HG03045 (cell line): ENCODE results near the gene PACS1.

Source experiments
- ATAC-seq: cut with Tn5 transposase; IDR thresholded peaks from one replicate; pipeline ENCODE4 v1.9.1; 2021; ENCODE audit warnings: mild to moderate bottlenecking, moderate library complexity; ENCODE audit not compliant: unreplicated experiment

Gene PACS1

DNA sequence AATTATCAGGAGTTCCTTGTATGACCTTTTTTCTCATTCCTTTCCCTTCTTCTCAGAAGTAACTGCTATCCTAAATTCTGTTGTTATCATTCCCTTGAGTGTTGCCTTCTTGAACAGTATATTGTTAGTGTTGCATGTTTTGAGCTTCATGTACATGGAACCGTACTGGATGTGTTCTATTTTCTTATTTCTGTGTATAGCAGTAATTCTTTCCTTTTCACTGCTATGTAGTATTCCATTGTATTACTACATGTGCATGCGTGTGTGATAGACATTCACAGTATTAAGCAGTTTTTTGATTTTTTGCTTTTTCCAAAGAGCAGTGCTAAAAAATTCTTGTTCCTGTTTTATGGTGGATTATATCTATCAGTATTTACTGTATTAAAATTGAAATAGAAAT, 108.1 kb downstream of the PACS1 start:
- no peak for ATAC-seq

DNA sequence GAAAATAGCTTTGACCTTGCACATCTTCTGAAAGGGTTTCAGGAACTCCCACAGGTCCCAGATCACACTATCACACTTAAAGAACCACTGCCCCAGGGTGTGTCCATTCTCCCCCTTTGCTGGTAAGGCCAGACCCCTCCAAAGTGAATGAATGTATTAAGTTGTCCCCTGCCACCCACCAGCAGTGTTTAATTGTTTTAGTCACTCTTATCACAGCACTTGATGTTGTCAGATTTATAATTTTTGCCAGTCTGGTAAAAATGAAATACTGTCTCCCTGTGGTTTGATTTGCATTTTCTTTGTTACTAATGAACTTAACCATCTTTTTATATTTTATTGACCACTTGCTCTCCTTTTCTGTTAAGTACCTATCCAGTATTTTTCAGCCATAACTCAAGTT, 108.8 kb downstream of the PACS1 start:
- no peak for ATAC-seq

DNA sequence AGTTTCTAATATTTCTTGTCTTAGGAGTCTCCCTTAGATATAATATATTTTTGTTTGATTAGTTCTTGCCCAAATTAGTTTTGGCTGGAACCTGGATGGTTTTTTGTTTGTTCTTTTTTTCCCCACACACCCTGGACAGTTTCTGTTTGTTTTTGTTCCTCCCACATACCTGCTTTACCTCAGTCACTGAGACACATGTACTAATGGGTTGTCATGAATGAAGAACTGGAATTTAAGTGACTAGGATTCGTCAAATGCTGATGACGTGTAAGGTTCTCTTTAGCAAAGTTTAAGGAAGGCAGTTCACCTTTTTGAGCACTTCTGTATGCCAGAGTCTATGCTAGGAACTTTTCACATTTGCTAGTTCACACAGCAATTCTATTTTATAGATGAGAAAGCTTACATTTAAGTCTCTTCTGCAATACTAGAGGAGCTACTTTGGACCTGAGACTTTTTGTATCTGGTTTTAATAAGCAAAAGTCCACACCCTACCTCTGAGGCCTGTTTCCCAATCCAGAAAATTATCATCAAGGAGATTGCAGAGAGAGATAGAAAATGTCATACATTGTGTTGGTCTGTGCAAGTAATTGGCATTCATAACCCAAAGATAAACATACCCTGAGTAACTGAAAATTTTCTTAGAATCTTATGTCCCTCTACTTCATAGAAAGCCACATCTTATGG, 111.7 kb downstream of the PACS1 start:
- no peak for ATAC-seq

DNA sequence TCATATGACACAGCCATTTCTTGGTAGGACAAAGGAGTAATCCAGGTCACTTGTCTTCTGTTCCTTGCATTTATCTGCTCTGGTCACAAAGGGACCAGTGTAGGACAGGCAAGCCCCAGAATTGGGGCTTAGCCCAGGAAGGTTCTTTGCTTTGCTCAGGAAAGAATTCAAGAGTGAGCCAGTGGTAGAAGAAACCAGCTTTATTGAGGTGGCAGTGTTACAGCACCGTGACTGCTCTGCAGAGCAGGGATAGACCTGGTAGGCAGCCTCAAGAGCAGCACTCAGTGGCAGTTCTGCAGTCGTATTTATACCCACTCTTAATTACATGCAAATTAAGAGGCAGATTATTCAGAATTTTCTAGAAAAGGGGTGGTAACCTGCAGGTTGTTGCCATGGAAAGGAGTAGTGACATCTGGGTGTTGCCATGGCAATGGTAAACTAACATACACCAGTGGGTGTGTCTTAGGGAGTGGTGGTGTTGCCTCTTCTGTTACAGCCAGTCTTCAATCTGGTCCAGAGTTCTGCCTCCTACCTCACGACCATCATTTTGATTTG, 113.5 kb downstream of the PACS1 start:
- no peak for ATAC-seq

DNA sequence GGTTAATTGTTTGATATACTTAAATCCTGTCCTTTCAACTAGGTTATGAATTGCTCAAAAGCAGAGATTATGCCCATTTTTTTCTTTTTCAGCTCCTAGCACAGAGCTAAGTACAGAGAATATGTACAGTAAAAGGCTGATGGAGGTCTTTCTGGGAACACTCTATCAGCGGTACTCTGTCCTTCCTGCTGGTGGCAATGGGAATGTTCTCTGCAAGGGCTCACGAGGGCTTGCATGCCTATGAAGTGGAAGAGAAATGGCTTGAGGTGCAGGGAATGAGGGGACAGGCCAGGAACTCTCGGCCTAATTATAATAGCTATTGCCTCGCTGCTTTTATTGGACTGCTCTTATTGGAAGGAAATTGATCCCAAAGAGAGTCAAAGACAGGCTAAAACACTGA, 114.7 kb downstream of the PACS1 start:
- ATAC-seq: no peak

DNA sequence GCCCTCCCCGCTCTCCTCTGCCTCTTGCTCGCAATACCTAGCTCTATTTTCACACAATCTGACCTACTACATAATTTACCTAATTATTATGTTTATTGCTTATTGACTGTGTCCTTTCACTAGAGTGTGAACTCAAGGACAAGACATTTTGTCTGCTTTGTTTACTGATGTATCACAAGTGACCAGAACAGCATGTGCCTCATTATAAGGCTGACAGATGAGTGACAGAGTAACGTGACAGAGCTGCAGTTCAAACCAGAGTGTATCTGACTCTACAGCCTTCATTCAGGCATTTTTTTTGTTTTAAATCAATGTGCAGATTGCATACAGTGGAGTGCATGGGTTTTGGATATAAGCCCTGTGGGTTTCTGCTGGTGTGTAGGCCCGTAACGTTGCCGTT, 116.4 kb downstream of the PACS1 start:
- no peak for ATAC-seq

DNA sequence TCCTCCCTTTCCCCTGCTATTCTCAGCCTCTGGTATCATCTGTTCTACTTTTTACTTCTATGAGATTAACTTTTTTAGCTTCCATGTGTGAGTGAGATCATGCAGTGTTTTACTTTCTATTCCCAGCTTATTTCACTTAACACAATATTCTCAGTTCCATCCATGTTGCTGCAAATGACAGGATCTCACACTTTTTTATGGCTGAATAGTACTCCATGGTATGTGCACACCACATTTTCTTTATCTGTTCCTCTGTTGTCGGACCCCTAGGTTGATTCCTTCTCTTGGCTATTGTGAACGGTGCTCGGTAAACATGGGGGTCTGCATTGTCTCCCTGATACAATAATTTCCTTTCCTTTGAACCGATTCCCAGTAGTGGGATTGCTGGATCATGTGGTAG, 117.4 kb downstream of the PACS1 start:
- no peak for ATAC-seq

DNA sequence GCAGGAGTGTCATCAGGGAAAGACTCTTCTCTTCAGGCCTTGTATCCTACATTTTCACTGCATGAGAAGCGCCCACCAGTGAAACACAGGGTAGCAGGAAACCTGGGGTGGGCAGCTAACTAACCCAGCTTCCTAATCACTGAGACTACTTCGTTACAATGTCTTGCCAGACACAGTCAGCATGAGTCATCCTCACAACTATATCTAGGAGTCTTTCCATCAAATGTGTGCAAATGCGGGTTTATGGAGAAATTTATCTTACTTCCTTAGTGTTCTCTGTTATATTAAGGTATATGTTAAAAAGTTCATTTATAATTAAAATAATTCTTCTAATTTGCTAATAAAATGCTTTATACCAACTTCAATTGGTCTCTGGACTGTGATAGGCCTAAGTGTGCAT, 118.5 kb downstream of the PACS1 start:
- ATAC-seq: no peak

DNA sequence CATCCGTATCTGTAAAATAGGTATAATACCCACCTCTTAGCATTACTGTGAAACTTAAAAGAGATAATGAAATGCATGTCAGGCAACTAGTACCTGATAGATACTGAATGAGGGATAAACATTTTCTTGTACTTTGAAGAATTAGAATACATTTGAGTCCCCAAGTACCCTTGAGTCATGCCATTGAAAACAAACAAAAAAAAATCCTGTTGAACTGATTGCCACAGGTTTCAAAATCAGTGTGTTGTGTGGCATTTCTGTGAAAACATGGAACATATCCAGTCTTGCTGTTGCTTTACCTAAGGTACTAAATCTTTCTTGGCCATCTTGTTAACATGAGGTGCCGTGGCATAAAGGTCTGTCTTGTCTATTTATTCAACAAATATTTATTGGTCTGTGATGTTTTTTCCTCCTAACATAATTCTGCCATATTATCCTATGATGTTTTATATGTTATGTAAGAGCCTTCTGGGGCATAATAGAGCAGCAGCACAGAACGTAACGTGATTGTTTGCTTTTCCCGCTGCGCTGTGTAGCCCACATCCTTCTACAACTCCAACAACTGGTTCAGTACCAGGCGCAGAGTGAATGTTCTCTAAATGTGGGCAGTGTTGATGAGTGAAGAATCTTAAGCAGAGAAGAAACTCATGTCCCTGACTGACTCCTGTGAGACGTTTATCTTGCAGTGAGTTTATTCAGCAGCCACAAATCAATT, 119.1 kb downstream of the PACS1 start:
- ATAC-seq: no peak

DNA sequence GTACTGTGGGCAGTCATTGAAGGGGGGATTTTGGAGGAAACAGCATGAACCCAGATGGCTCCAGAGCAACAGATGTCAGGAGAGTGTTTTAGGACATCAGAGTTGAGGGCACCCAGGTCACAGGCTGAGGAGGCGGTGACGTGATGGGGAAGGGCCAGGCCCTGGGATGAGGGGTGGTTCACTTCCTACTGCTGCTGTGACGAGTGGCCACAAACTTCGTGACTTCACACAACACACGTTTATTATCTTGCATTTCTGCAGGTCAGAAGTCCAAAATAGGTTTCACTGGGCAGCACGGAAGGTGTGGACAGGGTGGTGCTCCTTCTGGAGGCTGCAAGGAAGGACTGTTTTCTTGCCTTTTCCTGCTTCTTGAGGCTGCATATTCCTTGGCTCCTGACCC, 120.7 kb downstream of the PACS1 start:
- no peak for ATAC-seq

DNA sequence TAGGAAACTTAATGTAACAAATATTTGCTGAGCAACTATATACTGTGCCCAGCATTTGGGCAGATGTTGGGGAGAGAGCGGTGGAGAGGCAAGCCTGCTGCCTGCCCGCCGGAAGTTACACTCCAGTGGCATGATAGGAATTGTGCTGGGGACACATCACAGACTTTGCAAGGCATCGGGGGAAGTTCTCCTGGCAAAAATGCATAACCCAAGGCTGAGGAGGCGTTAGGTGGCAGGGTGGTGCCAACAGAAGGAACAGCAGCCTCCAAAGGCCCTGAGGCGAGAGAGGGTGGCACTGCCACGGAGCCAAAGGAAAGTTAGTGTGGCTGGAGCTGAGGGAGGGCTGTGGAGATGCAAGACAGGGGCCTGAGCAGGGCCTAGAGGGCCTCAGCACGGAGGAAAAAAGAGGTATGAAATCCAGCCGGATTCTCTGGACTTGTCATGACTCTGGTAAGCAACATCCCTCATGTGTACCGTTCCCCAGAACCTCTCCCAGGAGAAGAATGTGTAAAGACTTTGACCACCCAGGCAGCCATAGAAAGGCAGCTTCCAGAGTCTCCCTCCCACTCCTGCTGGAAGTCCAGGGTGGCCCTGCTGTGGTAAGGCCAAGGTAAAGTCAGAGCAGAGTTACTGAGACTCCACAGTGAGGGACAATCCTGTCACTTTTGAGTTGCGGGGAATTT, 122.2 kb downstream of the PACS1 start:
- no peak for ATAC-seq

DNA sequence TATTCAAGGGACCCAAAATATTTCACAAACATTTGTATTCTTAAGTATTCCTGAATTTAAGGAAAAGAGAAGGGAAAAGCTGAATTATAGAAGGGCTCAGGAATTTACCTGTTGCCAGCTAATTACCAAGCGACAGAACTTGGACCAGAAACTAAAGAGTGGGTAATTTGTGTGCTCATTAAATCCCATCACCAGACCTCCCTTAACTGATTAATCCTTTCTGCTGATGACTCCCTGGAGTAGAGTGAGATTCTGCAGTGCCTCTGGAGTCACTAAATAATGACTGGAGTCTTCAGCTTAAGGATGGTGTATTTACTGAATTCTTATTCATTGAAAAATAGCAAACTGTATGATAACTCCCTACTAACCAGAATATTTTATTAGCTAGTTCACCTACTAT, 124.3 kb downstream of the PACS1 start:
- ATAC-seq: no peak

DNA sequence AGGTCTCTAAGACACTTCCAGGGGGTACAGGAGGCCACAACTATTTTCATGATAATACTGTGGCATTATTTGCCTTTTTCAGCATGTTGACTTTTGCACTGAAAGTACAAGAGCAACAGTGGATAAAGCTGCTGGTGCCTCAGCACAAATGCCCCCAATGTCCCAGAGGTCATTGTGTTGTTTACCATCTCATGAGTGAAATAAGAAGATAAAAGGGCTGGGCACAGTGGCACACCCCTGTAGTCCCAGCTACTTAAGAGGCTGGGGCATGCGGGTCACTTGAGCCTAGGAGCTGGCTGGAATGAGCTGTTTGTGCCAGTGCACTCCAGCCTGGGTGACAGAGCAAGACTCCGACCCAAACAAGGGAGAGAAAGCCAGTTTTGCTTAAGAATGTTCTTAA, 125.8 kb downstream of the PACS1 start:
- ATAC-seq: no peak

DNA sequence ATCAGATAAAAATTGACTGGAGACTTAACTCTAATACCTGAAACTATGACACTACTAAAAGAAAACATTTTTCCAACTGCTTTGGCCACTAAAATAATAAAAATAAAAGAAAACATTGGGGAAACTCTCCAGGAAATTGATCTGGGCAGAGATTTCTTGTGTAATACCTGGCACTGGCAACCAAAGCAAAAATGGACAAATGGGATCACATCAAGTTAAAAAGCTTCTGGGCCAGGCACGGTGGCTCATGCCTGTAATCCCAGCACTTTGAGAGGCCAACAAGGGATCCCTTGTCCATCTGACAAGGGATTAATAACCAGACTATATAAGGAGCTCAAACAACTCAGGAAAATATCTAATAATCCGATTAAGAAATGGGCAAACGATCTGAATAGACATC, 133.8 kb downstream of the PACS1 start:
- no peak for ATAC-seq

DNA sequence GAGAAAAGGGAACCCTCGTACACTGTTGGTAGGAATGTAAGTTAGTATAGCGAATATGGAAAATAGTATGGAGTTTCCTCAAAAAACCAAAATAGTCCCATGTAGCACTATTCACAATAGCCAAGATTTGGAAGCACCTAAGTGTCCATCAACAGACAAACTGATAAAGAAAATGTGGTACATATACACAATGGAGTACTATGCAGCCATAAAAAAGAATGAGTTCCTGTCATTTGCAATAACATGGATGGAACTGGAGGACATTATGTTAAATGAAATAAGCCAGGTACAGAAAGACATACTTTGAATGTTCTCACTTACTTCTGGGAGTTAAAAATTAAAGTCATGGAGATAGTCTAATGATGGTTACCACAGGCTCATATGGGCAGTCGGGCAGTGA, 134.3 kb downstream of the PACS1 start:
- ATAC-seq: no peak

DNA sequence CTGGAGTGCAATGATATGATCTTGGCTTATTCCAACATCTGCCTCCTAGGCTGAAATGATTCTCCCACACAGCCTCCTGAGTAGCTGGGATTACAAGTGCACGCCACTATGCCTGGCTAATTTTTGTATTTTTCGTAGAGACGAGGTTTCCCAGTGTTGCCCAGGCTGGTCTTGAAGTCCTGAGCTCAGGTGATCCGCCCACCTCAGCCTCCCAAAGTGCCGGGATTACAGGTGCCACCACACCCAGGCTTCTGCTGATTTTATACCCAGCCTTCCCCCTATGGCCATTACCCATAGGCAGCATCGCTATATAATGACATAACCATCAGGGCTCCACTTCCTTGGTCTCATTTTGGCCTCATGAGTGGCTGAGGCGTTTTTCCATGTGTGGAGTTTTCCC, 137.7 kb downstream of the PACS1 start:
- no peak for ATAC-seq

DNA sequence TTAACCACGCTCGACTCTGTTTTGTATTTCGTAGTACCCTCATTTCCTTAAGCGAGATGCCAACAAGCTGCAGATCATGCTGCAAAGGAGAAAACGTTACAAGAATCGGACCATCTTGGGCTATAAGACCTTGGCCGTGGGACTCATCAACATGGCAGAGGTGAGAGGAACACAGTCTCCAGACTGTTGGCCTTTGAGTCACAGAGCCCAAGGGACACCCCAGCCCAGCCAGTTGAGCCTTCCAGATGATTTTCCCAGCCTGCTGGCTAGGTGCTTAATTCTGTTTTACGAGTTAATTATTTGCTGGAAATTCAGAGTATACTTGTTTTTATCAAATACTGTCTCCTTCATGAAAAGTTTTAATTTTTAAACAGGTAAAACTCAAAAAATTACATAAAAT, 141.0 kb downstream of the PACS1 start:
- ATAC-seq: no peak

DNA sequence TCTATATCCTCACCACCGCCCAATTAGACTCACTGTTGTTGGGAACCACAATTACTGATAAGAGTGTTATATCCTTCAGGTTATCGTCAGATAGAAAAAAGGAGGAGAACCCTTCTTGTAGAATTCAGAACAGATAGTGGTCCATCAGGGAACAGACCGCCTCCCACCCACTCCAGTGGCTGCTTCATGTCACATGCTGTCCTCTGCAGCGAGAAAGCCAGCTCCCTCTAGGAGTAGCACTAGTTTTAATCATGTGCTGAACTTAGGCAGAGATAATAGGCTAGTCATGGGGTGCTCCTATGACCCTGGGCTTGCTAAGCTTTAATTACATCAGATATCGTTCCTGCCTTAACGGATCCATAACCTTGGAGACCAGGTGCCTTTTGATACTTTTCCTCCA, 146.8 kb downstream of the PACS1 start:
- no peak for ATAC-seq

DNA sequence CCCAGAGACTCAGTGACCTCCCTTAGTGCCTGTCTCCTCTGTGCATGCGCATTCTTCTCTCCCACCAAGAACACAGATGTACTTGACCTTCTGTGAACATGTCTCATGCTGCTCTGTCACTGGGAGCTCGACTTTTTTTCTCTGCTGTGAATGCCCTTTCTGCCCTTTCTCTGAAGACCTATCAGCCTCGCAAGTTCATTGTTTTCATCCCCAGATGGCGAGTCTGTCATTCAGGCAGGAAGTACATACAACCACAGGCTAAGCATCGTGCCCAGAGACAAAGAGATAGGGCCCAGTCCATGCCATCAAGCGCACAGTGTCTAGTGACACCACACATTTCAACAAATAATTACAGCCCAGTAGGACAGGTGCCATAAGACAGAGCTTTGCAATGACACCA, 148.0 kb downstream of the PACS1 start:
- ATAC-seq: no peak

DNA sequence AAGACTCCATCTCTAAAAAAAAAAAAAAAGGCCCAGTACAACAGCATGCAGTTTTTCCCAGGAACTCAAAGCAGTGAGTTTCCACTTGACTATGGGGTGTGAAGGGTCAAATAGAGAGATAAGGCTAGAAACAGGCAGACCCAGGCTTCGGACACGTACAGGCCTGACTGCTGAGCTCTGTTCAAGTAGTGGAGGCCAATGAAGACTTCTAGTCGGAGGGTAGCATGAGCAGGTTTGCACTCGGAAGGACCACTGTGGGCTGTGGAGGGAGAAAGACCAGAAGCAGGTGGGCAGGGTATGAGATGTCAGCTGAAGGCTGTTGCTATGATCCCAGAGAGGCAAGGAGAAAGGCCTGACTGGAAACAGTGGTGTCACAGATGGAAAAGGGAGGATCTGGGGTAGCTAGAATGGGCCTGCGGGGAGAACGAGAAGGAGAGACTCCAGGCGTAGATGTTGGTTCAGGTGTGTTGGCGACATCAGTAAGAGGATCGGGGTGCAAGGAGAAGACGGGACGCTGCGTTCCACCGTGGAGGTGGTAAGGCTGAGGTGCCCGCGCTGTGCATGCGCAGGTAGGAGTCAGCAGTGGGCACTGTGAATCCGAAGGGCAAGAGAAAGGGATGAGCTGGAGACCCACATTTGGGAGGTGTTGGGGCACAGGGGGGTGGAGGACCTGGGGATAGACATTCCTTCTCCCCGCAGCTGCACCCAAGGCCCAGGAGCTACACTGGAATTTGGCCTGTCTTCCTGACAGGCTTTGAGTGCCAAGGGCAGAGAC, 149.0 kb downstream of the PACS1 start:
- no peak for ATAC-seq

DNA sequence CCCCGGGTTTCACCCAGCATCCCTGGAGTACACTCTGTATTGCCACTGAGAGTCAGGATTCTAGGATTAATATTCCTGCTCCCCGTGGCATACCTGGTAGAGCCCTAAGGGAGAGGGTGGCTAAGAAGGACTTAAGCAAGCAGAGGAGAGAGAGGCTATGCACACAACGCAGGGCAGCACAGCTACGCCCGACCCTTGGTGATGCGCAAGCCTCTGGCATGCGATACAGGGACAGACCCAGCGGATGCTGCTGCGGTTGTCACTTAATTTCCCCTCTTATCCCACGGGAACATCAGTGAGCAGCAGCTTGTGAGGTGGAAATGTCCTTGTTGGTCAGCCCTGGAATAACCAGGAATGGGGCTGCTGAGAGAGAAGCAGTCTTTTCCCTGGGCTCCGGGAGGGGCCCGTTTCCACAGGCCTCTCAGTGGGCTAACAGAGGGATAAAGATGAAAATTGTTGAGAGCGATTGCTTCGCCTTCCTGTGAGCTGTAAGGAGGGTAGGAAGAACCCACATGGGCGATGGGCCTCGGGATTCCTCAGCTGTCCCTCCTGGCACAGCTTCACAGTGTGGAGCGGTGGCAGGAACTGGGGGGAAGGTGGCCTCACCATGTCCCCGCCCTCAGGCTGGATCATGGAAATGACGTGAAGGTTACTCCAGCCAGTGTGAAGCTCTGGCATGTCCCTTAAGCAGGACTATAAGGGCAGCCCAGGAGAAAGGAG, 149.9 kb downstream of the PACS1 start:
- ATAC-seq: no peak
